Retinal pigment epithelial cell (primary cell): ENCODE results near the gene PLCG2.

Experiments
- DNase-seq: peaks from one replicate; pipeline ENCODE4 v3.0.0-alpha.2; 2010; ENCODE audit warnings: low read depth
- H3K4me3 ChIP-seq: 2 replicates; pipeline ENCODE4 v1.5.1; 2011; ENCODE audit warnings: mild to moderate bottlenecking, low read length, control low read depth, moderate library complexity
- TF ChIP-seq, protein P1 (sequence below): conservative IDR thresholded peaks from 2 replicates; pipeline ENCODE4 v1.5.1; 2011; ENCODE audit warnings: low read depth, low read length, control low read depth, inconsistent platforms

Gene PLCG2

DNA sequence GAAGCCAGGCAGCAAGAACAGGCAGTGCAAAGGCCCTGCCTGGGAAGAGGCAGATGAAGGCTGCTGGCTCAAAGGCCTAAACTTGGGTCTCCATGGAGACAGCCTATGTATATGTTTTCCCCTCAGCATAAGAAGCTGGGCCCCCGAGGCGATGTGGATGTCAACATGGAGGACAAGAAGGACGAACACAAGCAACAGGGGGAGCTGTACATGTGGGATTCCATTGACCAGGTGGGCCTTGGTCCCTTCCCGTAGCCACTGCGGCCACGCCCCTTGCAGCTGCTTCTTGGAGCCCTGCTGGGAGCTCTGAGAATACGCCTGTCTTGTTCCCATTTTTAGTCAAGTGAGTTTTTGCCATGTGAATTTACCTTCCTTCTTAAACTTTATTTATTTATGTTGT is 126.2 kb downstream of the PLCG2 start:
- H3K4me3 ChIP-seq = no peak overlapping the region
- DNase-seq = no peak
- TF ChIP-seq, protein P1, sequence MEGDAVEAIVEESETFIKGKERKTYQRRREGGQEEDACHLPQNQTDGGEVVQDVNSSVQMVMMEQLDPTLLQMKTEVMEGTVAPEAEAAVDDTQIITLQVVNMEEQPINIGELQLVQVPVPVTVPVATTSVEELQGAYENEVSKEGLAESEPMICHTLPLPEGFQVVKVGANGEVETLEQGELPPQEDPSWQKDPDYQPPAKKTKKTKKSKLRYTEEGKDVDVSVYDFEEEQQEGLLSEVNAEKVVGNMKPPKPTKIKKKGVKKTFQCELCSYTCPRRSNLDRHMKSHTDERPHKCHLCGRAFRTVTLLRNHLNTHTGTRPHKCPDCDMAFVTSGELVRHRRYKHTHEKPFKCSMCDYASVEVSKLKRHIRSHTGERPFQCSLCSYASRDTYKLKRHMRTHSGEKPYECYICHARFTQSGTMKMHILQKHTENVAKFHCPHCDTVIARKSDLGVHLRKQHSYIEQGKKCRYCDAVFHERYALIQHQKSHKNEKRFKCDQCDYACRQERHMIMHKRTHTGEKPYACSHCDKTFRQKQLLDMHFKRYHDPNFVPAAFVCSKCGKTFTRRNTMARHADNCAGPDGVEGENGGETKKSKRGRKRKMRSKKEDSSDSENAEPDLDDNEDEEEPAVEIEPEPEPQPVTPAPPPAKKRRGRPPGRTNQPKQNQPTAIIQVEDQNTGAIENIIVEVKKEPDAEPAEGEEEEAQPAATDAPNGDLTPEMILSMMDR = no peak

DNA sequence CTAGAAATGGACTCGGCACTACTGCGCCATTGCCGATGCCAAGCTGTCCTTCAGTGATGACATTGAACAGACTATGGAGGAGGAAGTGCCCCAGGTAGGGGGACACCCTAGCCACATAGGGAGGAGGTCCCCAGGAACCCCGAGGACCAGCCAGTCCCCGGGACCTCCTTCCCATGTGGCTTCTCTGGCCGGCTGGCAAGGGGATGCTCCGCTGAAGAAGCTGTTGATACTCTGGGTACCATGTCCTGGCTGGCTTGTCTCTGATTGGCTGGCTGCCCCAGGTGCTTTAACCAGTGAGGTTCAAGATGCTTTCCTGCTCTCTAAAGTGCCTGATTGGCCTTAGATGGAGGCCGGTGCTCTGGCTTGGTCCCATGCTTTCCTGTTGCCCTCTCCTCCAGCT is 128.6 kb downstream of the PLCG2 start:
- no peak overlapping the region for H3K4me3 ChIP-seq
- no peak for DNase-seq
- TF ChIP-seq, protein P1 = no peak

DNA sequence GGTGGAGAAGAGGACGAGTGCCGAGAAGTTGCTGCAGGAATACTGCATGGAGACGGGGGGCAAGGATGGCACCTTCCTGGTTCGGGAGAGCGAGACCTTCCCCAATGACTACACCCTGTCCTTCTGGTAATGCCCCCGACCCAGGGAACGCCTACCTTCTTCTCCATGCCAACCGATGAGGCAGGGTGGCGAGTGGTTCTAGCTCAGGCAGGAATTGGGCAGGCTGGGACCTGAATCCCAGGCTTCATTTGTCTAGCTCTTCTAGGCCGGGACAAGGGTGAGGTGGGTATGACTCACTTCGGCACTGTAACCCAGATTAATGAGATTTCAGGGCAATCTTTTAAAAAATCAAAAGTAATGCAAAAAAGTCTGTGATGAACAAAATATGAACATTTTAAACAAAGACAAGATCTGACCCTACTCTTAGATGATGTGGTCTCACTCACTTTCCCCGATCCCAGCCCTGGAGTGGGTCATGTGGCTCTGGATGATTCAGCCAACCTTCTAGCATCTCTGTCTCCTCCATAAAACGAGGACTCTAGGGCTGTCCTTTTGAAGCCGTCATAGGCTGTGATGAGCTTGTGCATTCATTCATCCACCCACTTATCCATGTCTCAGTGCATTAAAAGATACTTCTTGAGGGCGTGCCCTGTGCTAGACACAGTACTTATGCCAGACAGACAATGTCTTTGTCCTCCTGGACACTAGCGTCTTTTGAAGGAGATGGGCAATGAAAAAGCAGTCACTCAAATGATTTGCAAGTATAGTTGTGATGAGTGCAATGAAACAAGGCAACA is 129.6 kb downstream of the PLCG2 start:
- TF ChIP-seq, protein P1 = no peak
- no peak overlapping the region for H3K4me3 ChIP-seq
- DNase-seq = no peak

DNA sequence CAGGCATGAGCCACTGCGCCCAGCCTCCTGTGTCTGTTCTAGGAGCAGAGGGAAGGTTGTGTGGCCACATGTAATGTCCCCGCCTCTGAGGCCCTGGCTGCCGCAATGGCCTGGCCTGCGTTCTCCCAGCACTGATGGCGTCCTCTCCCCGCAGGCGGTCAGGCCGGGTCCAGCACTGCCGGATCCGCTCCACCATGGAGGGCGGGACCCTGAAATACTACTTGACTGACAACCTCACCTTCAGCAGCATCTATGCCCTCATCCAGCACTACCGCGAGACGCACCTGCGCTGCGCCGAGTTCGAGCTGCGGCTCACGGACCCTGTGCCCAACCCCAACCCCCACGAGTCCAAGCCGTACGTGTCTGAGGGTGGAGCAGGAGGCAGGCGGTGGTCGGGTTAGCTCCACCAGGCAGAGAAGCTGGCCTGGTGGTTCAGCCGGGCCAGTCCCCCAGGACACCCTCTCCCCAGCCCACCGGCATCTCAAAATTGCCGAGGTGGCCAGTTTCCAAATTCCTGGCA is 131.3 kb downstream of the PLCG2 start:
- DNase-seq = no peak
- TF ChIP-seq, protein P1 = no peak
- H3K4me3 ChIP-seq = no peak overlapping the region

DNA sequence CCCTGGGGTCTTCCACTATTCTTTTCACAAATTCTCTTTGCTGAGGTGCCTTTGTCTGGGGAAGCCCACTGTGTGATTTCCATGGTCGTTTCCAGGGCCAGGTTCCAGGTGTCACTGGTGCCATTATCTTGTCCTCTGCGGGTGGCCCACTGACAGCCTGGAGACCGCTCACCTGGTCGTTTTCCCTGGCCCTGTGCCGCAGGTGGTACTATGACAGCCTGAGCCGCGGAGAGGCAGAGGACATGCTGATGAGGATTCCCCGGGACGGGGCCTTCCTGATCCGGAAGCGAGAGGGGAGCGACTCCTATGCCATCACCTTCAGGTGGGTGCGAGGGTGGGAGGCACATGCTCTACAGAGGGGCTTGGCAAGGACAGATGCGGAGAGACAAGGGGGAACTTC is 133.3 kb downstream of the PLCG2 start:
- TF ChIP-seq, protein P1 = no peak
- DNase-seq = no peak
- no peak overlapping the region for H3K4me3 ChIP-seq

DNA sequence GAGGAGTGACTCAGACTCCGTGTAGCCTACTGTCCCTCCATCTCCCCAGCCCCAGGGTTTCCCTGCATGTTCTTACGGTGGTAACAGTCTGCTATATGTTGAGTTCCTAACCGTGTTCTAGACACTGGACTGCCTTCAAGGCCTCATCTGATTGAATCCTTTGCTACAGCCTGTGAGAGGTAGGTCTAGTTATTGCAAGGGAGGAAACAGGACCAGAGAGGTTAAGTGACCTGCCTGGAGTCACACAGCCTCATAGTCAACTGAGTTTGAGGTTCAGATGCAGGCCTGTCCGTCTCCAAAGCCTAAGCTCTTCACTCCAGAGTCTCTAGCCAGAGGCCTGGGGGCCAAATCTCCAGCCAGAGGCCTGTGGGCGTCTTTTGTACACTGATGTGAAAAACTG is 134.1 kb downstream of the PLCG2 start:
- DNase-seq = no peak
- H3K4me3 ChIP-seq = no peak overlapping the region
- TF ChIP-seq, protein P1 = no peak

DNA sequence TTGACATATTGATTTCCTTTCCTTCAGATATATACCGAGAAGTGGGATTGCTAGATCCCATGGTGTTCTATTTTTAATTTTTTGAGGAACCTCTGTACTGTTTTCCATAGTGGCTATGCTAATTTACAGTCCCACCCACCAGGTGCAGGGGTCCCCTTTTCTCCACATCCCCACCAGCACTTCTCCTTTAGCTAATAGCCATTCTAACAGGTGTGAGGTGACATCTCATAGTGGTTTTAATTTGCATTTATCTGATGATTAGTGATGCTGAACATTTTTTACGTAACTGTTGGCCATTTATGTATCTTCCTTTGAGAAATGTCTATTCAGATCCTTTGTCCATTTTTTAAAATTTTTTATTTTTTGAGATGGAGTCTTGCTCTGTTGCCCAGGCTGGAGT is 138.3 kb downstream of the PLCG2 start:
- DNase-seq = no peak
- no peak overlapping the region for H3K4me3 ChIP-seq
- TF ChIP-seq, protein P1 = no peak
